Measurements from ENCODE around the gene AUP1. TPM values are rescaled to one million over a fixed set of nuclear protein-coding genes. Genes with fewer than 3 reads are reported as not detected.

Gene AUP1
- total and polyA plus RNA-seq, 9 of the 15 experiments (the other 6 are each of a cell fraction or from before 2014, with no cell fraction given): 70.7 to 245 (median 165) TPM

GRCh38 chr2:74548285-74548899, 18.9 kb upstream of the AUP1 start (continued):
- 0 out of 4 replicates have a peak, but pooled peaks of 1 of the 2 experiments have one; percentile 9 for TF ChIP-seq KDM4B (IDR thresholded peaks at IDR 0.05; ENCODE audit: borderline replicate concordance in 2 of 2, low read depth in 1 of 2)
- TF ChIP-seq ZNF764 (CRISPR knock-in tag; IDR thresholded peaks at IDR 0.05; ENCODE audit: low read depth): no peak

- FAIRE-seq (no peak), DNase-seq (ENCODE audit: extremely low read depth in 1 of 4, low spot score in 3 of 4) (no peak)
- POLR2A ChIA-PET: interaction anchor here (0.6 to 3.8 kb wide), 4 partner anchors 9 to 17 kb away, joined by 3 to 17 read pairs (median 6); partner anchors contain the start of genes AUP1 and HTRA2
These were observed 16.5 kb upstream of the AUP1 start for GRCh38 chr2:74546004-74546403.

More at GRCh38 chr2:74546004-74546403, 16.5 kb upstream of the AUP1 start:
- Histone ChIP-seq H2AFZ (ENCODE audit: low read depth, low read length) (peak overlapping the region; percentile 47), H3K36me3 (ENCODE audit: control insufficient read depth, insufficient read depth, low read length) (no peaks in the 10 kb centered on the region), H3K79me2 (ENCODE audit: control insufficient read depth, insufficient read depth, low read length) (peaks cover 1% of the 10 kb centered on the region; the same call in 1 of the 3 replicates), H4K20me1 (replicated peaks; ENCODE audit: control insufficient read depth, insufficient read depth, low read length) (no peaks in the 10 kb centered on the region), H3K9me3 (replicated peaks; ENCODE audit: control insufficient read depth, insufficient read depth, low read depth, low read length) (no peaks in the 10 kb centered on the region), H3K9me1 (ENCODE audit: control insufficient read depth, insufficient read depth, low read length) (no peaks in the 10 kb centered on the region), H3K4me2 (ENCODE audit: insufficient read depth, low read length) (peak overlapping the region; percentile 16; the same call in 1 of the 2 replicates), H3K4me3 (no peak overlapping the region), H3K9ac (ENCODE audit: insufficient read depth in 1 of 2, low read depth in 2 of 2, low read length in 2 of 2) (no peak overlapping the region; a peak in 1 of 4 replicates), H3K27me3 (ENCODE audit: control insufficient read depth in 2 of 2, insufficient read depth in 2 of 2, low read length in 2 of 2) (no peaks in the 10 kb centered on the region), H3K27ac (ENCODE audit: extremely low read depth, low read depth, low read length) (no peak overlapping the region), H3K4me1 (replicated peaks in 1 of 2; ENCODE audit: control insufficient read depth in 2 of 2, insufficient read depth in 2 of 2, low read length in 2 of 2) (peaks cover 18 to 35% of the 10 kb centered on the region in 2 experiments)
- TF ChIP-seq PCBP2 (IDR thresholded peaks at IDR 0.05; ENCODE audit: low read depth, low read length, poor library complexity, severe bottlenecking): no peak
- 0 out of 2 replicates have a peak, but pooled peaks have one; percentile 22 for TF ChIP-seq SOX6 (IDR thresholded peaks at IDR 0.05)
- no peak for TF ChIP-seq POLR3G (IDR thresholded peaks at IDR 0.05; ENCODE audit: extremely low read depth, insufficient read length, insufficient replicate concordance)
- TF ChIP-seq, protein P1, sequence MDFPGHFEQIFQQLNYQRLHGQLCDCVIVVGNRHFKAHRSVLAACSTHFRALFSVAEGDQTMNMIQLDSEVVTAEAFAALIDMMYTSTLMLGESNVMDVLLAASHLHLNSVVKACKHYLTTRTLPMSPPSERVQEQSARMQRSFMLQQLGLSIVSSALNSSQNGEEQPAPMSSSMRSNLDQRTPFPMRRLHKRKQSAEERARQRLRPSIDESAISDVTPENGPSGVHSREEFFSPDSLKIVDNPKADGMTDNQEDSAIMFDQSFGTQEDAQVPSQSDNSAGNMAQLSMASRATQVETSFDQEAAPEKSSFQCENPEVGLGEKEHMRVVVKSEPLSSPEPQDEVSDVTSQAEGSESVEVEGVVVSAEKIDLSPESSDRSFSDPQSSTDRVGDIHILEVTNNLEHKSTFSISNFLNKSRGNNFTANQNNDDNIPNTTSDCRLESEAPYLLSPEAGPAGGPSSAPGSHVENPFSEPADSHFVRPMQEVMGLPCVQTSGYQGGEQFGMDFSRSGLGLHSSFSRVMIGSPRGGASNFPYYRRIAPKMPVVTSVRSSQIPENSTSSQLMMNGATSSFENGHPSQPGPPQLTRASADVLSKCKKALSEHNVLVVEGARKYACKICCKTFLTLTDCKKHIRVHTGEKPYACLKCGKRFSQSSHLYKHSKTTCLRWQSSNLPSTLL (IDR thresholded peaks at IDR 0.05): no peak
- TF ChIP-seq HMBOX1 (IDR thresholded peaks at IDR 0.05): no peak
- no peak for TF ChIP-seq NFATC3 (IDR thresholded peaks at IDR 0.05)
- no peak for TF ChIP-seq NCOA1 (IDR thresholded peaks at IDR 0.05; ENCODE audit: low read depth)
- no peak for TF ChIP-seq PHB (CRISPR knock-in tag; IDR thresholded peaks at IDR 0.05)
- TF ChIP-seq KLF13 (tag; IDR thresholded peaks at IDR 0.05; ENCODE audit: borderline replicate concordance, low read depth): no peak
- TF ChIP-seq TCF3 (CRISPR knock-in tag; IDR thresholded peaks at IDR 0.05): peak; percentile 57
- no peak for TF ChIP-seq ZNF79 (CRISPR knock-in tag; IDR thresholded peaks at IDR 0.05; ENCODE audit: low read depth)
- TF ChIP-seq TRIM28 (IDR thresholded peaks at IDR 0.05): no peak
- no peak for TF ChIP-seq EP300 (IDR thresholded peaks at IDR 0.05; ENCODE audit: low read length)
- no peak for TF ChIP-seq TRIM24 (IDR thresholded peaks at IDR 0.05)
- TF ChIP-seq, protein P2, sequence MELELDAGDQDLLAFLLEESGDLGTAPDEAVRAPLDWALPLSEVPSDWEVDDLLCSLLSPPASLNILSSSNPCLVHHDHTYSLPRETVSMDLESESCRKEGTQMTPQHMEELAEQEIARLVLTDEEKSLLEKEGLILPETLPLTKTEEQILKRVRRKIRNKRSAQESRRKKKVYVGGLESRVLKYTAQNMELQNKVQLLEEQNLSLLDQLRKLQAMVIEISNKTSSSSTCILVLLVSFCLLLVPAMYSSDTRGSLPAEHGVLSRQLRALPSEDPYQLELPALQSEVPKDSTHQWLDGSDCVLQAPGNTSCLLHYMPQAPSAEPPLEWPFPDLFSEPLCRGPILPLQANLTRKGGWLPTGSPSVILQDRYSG (tag; conservative IDR thresholded peaks at IDR 0.05; ENCODE audit: low read depth): no peak
- no peak for TF ChIP-seq TBL1XR1 (IDR thresholded peaks at IDR 0.05; ENCODE audit: low read length in 2 of 2)
- CTCF ChIA-PET (ENCODE audit: low intra/inter-chr PET ratio): no interaction called here
- BruUV-seq (replicated peaks): no TSS peak
- intact Hi-C loops (cut with micrococcal nuclease): no loop called here
- in situ Hi-C loops (cut with MboI): no loop called here
- WGBS (ENCODE audit: insufficient coverage, low coverage, missing lambda C conversion rate): 15% methylated on average over 3 of the region's 3 CpGs
- ATAC-seq: no peak

All from K562 (cell line).